ENCODE results near the gene ITGA2.

ITGA2 gene

DNA sequence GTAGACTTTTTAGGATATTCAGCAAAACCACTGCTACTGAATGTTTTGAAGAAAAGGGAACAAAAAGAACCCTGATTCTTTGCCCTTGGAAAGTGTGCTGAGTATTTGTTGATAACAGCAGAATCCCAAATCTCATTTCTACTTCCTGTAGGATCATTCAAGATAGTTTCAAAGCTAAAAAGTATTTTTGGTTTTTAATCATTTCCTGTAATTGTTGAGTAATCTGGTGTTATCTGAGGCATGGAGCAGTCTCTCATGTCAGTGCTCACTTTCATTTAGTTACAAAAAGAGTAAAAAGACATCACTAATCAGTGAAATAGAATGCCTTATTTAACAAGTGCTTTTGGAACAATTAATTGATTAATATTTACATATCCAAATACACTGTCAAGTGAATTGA, 56.1 kb downstream of the ITGA2 start:
- Histone ChIP-seq H3K27ac (peak overlapping the region; percentile 83), H3K36me3 (ENCODE audit: insufficient read depth, low read length) (no peaks in the 10 kb centered on the region), H3K9ac (ENCODE audit: insufficient read length) (peak overlapping the region; percentile 27), H3K9me3 (ENCODE audit: low read depth, low read length) (no peaks in the 10 kb centered on the region), H3K4me3 (peak overlapping the region; percentile 28; the same call in 1 of the 2 replicates)
- no peak for DNase-seq (ENCODE audit: low read depth, low spot score)
- TF ChIP-seq EZH2 (IDR thresholded peaks at IDR 0.05) (no peak), POLR2AphosphoS5 (IDR thresholded peaks at IDR 0.05; ENCODE audit: borderline replicate concordance, low read depth, low read length) (no peak), FOXP2 (optimal IDR thresholded peaks at IDR 0.05; ENCODE audit: control extremely low read depth, extremely low read length, insufficient read depth) (no peak)

DNA sequence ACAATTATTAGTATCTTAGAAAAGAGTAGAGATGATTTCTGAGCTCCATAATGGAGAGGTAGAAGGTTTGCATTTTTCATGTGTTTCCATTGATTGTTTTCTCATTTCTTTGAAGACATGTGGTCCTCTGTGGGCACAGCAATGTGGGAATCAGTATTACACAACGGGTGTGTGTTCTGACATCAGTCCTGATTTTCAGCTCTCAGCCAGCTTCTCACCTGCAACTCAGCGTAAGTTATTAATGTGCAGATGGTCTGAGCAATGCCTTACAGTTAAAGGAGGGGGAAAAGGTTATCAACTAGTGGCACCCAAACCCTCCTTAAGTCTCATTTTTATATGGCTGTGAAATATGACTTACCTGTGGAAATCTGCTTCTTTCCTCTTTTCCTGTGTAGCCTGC, 59.1 kb downstream of the ITGA2 start:
- no peak for DNase-seq (ENCODE audit: low read depth, low spot score)
- no peaks in the 10 kb centered on the region for H3K36me3 ChIP-seq (ENCODE audit: insufficient read depth, low read length)
- no peak overlapping the region for H3K27ac ChIP-seq
- no peaks in the 10 kb centered on the region for H3K9me3 ChIP-seq (ENCODE audit: low read depth, low read length)
- no peak overlapping the region for H3K4me3 ChIP-seq
- H3K9ac ChIP-seq (ENCODE audit: insufficient read length), result no peak overlapping the region
- no peak for TF ChIP-seq POLR2AphosphoS5 (IDR thresholded peaks at IDR 0.05; ENCODE audit: borderline replicate concordance, low read depth, low read length)

- H3K36me3 ChIP-seq (ENCODE audit: insufficient read depth, low read length), result no peaks in the 10 kb centered on the region
- no peak overlapping the region for H3K4me3 ChIP-seq
- no peak for TF ChIP-seq POLR2AphosphoS5 (IDR thresholded peaks at IDR 0.05; ENCODE audit: borderline replicate concordance, low read depth, low read length)
- TF ChIP-seq FOXP2 (optimal IDR thresholded peaks at IDR 0.05; ENCODE audit: control extremely low read depth, extremely low read length, insufficient read depth), result no peak
- TF ChIP-seq EZH2 (IDR thresholded peaks at IDR 0.05), result no peak
- no peaks in the 10 kb centered on the region for H3K9me3 ChIP-seq (ENCODE audit: low read depth, low read length)
- H3K9ac ChIP-seq (ENCODE audit: insufficient read length), result no peak overlapping the region
- no peak for DNase-seq (ENCODE audit: low read depth, low spot score)
- H3K27ac ChIP-seq, result no peak overlapping the region
These were observed 63.3 kb downstream of the ITGA2 start for GRCh38 chr5:53052499-53052898.

DNA sequence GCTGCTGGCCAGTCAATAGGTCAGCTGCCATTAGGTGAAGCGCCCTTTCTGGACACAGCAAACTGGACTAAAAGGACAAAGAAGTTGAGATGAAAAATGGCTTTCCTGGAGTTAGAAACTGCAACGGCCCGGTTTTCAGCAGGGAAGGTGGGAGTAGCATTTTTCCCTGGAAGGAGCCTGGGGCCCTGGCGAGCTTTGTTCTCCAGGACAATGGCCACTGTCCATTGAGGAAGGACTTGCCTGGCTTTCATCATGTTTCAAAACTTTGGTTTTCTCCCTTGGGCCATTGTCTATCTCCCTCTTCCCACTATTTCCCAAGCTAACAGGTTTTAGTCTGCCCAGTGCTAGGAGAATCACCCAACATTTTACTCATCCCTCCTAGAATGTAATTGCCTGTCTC, 64.2 kb downstream of the ITGA2 start:
- H3K27ac ChIP-seq, result no peak overlapping the region
- no peak overlapping the region for H3K4me3 ChIP-seq
- DNase-seq (ENCODE audit: low read depth, low spot score), result no peak
- no peaks in the 10 kb centered on the region for H3K9me3 ChIP-seq (ENCODE audit: low read depth, low read length)
- H3K36me3 ChIP-seq (ENCODE audit: insufficient read depth, low read length), result no peaks in the 10 kb centered on the region
- no peak for TF ChIP-seq FOXP2 (optimal IDR thresholded peaks at IDR 0.05; ENCODE audit: control extremely low read depth, extremely low read length, insufficient read depth)
- TF ChIP-seq EZH2 (IDR thresholded peaks at IDR 0.05), result no peak
- no peak for TF ChIP-seq POLR2AphosphoS5 (IDR thresholded peaks at IDR 0.05; ENCODE audit: borderline replicate concordance, low read depth, low read length)
- no peak overlapping the region for H3K9ac ChIP-seq (ENCODE audit: insufficient read length)

DNA sequence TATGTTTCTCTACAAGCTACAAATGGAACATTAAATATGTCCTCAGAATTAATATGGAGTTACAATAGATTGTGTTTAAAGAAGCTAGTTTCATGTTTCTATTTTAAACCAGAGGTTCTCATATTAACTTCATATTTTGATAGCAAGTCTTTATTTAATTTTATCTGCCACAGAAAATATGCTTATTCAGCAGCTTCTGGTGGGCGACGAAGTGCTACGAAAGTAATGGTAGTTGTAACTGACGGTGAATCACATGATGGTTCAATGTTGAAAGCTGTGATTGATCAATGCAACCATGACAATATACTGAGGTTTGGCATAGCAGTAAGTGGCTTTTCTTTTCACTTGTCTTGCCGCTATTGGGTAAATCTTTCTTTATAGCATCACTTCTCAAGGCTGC, 66.2 kb downstream of the ITGA2 start:
- TF ChIP-seq FOXP2 (optimal IDR thresholded peaks at IDR 0.05; ENCODE audit: control extremely low read depth, extremely low read length, insufficient read depth) (no peak), EZH2 (IDR thresholded peaks at IDR 0.05) (no peak), POLR2AphosphoS5 (IDR thresholded peaks at IDR 0.05; ENCODE audit: borderline replicate concordance, low read depth, low read length) (no peak)
- Histone ChIP-seq H3K9me3 (ENCODE audit: low read depth, low read length) (no peaks in the 10 kb centered on the region), H3K27ac (no peak overlapping the region), H3K4me3 (no peak overlapping the region), H3K9ac (ENCODE audit: insufficient read length) (no peak overlapping the region), H3K36me3 (ENCODE audit: insufficient read depth, low read length) (no peaks in the 10 kb centered on the region)
- no peak for DNase-seq (ENCODE audit: low read depth, low spot score)

DNA sequence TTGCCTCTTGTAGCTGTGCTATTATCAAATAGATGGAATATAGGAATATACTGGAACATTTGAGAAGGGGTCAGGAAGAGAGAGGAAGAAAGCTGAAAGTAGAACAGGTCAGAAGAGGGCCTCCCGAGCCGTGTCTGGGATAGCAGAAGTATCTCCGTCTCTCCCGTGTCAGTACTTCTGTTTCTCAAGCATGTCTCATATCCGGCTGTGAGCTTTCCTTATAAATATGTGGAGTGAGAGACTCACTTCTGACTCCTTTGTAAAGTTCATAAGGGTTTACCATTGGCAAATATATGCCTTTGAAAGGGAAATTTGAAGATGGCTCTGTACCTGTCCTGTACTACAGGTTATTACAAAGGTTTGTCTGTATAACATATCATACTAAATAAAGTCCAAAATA, 70.1 kb downstream of the ITGA2 start:
- no peak for DNase-seq (ENCODE audit: low read depth, low spot score)
- H3K36me3 ChIP-seq (ENCODE audit: insufficient read depth, low read length), result no peaks in the 10 kb centered on the region
- H3K9ac ChIP-seq (ENCODE audit: insufficient read length), result no peak overlapping the region
- H3K9me3 ChIP-seq (ENCODE audit: low read depth, low read length), result no peaks in the 10 kb centered on the region
- TF ChIP-seq POLR2AphosphoS5 (IDR thresholded peaks at IDR 0.05; ENCODE audit: borderline replicate concordance, low read depth, low read length) (no peak), EZH2 (IDR thresholded peaks at IDR 0.05) (no peak), FOXP2 (optimal IDR thresholded peaks at IDR 0.05; ENCODE audit: control extremely low read depth, extremely low read length, insufficient read depth) (no peak)
- no peak overlapping the region for H3K4me3 ChIP-seq
- H3K27ac ChIP-seq, result no peak overlapping the region

DNA sequence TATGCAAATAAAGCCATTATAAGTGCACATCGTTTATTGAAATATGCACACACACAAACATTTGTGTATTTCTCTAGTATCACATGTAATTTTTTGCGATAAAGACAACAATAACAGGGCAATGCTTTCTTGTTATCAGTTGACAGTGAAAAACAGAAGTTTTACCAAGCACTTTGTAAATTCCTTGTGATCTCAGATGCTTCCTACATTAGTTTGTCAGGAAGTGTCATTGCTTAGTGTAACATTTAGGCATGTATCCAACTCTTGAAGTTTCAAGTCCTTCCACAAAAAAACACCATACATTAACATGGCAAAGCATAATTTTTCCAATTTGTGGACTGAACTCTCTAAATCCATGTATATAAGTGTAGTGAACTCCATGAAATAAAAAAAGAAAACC, 74.0 kb downstream of the ITGA2 start:
- H3K9ac ChIP-seq (ENCODE audit: insufficient read length), result no peak overlapping the region
- no peak for DNase-seq (ENCODE audit: low read depth, low spot score)
- H3K9me3 ChIP-seq (ENCODE audit: low read depth, low read length), result no peaks in the 10 kb centered on the region
- H3K36me3 ChIP-seq (ENCODE audit: insufficient read depth, low read length), result no peaks in the 10 kb centered on the region
- no peak for TF ChIP-seq POLR2AphosphoS5 (IDR thresholded peaks at IDR 0.05; ENCODE audit: borderline replicate concordance, low read depth, low read length)
- no peak for TF ChIP-seq EZH2 (IDR thresholded peaks at IDR 0.05)
- TF ChIP-seq FOXP2 (optimal IDR thresholded peaks at IDR 0.05; ENCODE audit: control extremely low read depth, extremely low read length, insufficient read depth), result no peak
- no peak overlapping the region for H3K27ac ChIP-seq
- no peak overlapping the region for H3K4me3 ChIP-seq

DNA sequence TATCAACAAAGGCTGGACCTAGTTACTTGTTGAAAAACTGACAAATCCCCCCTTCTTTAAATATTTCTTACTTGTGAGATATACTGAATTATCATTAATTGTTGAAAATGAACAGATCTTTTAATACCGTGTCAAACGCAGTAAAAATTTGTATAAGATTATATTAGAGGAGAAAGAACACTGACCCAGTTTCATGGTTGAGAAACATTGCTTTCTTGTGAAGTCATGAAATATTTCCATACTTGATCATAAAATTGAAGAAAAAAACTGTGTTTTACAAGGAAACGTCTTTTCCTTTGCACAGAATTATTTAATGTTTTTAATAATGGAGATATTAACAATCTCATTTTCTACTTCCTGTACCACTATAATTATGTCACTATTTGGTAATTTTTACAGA, 74.6 kb downstream of the ITGA2 start:
- no peaks in the 10 kb centered on the region for H3K36me3 ChIP-seq (ENCODE audit: insufficient read depth, low read length)
- no peak for DNase-seq (ENCODE audit: low read depth, low spot score)
- H3K27ac ChIP-seq, result no peak overlapping the region
- H3K4me3 ChIP-seq, result no peak overlapping the region
- H3K9ac ChIP-seq (ENCODE audit: insufficient read length), result no peak overlapping the region
- H3K9me3 ChIP-seq (ENCODE audit: low read depth, low read length), result no peaks in the 10 kb centered on the region
- TF ChIP-seq FOXP2 (optimal IDR thresholded peaks at IDR 0.05; ENCODE audit: control extremely low read depth, extremely low read length, insufficient read depth) (no peak), EZH2 (IDR thresholded peaks at IDR 0.05) (no peak), POLR2AphosphoS5 (IDR thresholded peaks at IDR 0.05; ENCODE audit: borderline replicate concordance, low read depth, low read length) (no peak)

DNA sequence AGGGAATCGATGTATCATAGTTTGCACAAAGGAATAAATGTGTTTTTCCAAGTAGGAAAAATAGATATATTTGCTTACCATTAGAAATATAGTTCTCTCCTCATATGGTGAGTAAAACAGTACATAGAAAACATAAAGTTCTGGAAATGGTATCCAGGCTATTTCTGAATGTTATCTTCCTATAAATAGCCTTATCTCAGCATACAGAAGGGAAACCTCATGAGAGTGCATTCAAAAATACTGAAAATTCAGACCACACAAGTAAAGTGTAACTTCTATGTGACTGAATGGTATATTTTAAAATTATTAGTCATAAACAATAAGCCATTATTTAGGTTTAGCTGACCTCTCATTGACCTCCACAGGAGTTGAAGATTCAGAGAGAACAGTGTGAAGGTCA, 76.9 kb downstream of the ITGA2 start:
- H3K36me3 ChIP-seq (ENCODE audit: insufficient read depth, low read length), result no peaks in the 10 kb centered on the region
- no peak overlapping the region for H3K9ac ChIP-seq (ENCODE audit: insufficient read length)
- no peaks in the 10 kb centered on the region for H3K9me3 ChIP-seq (ENCODE audit: low read depth, low read length)
- H3K27ac ChIP-seq, result no peak overlapping the region
- DNase-seq (ENCODE audit: low read depth, low spot score), result no peak
- TF ChIP-seq POLR2AphosphoS5 (IDR thresholded peaks at IDR 0.05; ENCODE audit: borderline replicate concordance, low read depth, low read length) (no peak), FOXP2 (optimal IDR thresholded peaks at IDR 0.05; ENCODE audit: control extremely low read depth, extremely low read length, insufficient read depth) (no peak), EZH2 (IDR thresholded peaks at IDR 0.05) (no peak)
- H3K4me3 ChIP-seq, result no peak overlapping the region

Data from SK-N-MC (cell line).